Loucy (cell line): ENCODE data around the gene CSGALNACT2.

ENCODE experiments used
- H2AFZ ChIP-seq: fragments of 200-600 bp; sonication (generic); 2 replicates; pipeline ENCODE4 v1.6.0; 2016; ENCODE audit warnings: antibody characterized with exemption, mild to moderate bottlenecking, low read length, moderate library complexity
- H3F3A ChIP-seq: fragments of 200-600 bp; 2 replicates; pipeline ENCODE4 v1.6.0; 2016; ENCODE audit warnings: antibody characterized with exemption, low read depth, mild to moderate bottlenecking
- H3K27me3 ChIP-seq: fragments of 200-600 bp; sonication (generic); 2 replicates; pipeline ENCODE4 v1.6.1; 2014; ENCODE audit warnings: low read length, mild to moderate bottlenecking; ENCODE audit not compliant: insufficient read depth, poor library complexity, severe bottlenecking
- H3K36me3 ChIP-seq: fragments of 200-600 bp; sonication (generic); 2 replicates; pipeline ENCODE4 v1.6.1; 2016; ENCODE audit warnings: low read length; ENCODE audit not compliant: insufficient read depth
- H3K4me1 ChIP-seq: fragments of 200-600 bp; sonication (generic); 2 replicates; pipeline ENCODE4 v1.5.1; 2014; ENCODE audit warnings: low read length, mild to moderate bottlenecking; ENCODE audit not compliant: insufficient read depth, poor library complexity, severe bottlenecking
- H3K4me2 ChIP-seq: fragments of 200-600 bp; sonication (generic); 2 replicates; pipeline ENCODE4 v1.6.0; 2014; ENCODE audit warnings: antibody characterized with exemption, low read length, low read depth, mild to moderate bottlenecking; ENCODE audit not compliant: poor library complexity, severe bottlenecking
- H3K4me3 ChIP-seq: fragments of 200-600 bp; sonication (generic); 2 replicates; pipeline ENCODE4 v1.5.1; 2014; ENCODE audit warnings: low read length, mild to moderate bottlenecking, mixed read lengths; ENCODE audit not compliant: poor library complexity, severe bottlenecking
- H3K79me2 ChIP-seq: fragments of 200-600 bp; sonication (generic); 2 replicates; pipeline ENCODE4 v1.6.1; 2014; ENCODE audit warnings: low read length; ENCODE audit not compliant: insufficient read depth
- H3K9ac ChIP-seq: fragments of 200-600 bp; sonication (generic); 2 replicates; pipeline ENCODE4 v1.6.0; 2014; ENCODE audit warnings: mild to moderate bottlenecking, low read depth, low read length, moderate library complexity; ENCODE audit not compliant: poor library complexity, severe bottlenecking
- H3K9me2 ChIP-seq: fragments of 200-600 bp; sonication (generic); replicated peaks from 2 replicates; pipeline ENCODE4 v1.6.1; 2016; ENCODE audit warnings: low read depth, low read length, mixed read lengths
- H3K9me3 ChIP-seq: fragments of 200-600 bp; sonication (generic); 2 replicates; pipeline ENCODE4 v1.6.1; 2014; ENCODE audit warnings: mild to moderate bottlenecking, antibody characterized with exemption, low read length, low read depth; ENCODE audit not compliant: insufficient read depth
- H4K20me1 ChIP-seq: fragments of 200-600 bp; sonication (generic); 2 replicates; pipeline ENCODE4 v1.6.0; 2014; ENCODE audit warnings: antibody characterized with exemption, low read length, mild to moderate bottlenecking; ENCODE audit not compliant: insufficient read depth, poor library complexity, severe bottlenecking
- CTCF ChIP-seq: fragments of 200-600 bp; sonication (generic); conservative IDR thresholded peaks from 2 replicates; pipeline ENCODE4 v1.5.1; 2014; ENCODE audit warnings: mild to moderate bottlenecking, antibody characterized with exemption, low read length
- EZH2phosphoT487 ChIP-seq: fragments of 200-600 bp; IDR thresholded peaks from 2 replicates; pipeline ENCODE4 v1.6.1; 2018; ENCODE audit warnings: antibody characterized with exemption, mild to moderate bottlenecking, moderate library complexity, borderline replicate concordance

Gene CSGALNACT2

GRCh38 chr10:43130770-43131171 is 7.5 kb upstream of the CSGALNACT2 start:
- no peak overlapping the region for H2AFZ ChIP-seq
- H3F3A ChIP-seq = no peaks in the 10 kb centered on the region
- H3K9me3 ChIP-seq = no peaks in the 10 kb centered on the region
- H3K4me3 ChIP-seq = no peak overlapping the region
- H3K9ac ChIP-seq = no peak overlapping the region
- no peaks in the 10 kb centered on the region for H3K27me3 ChIP-seq
- H4K20me1 ChIP-seq = no peaks in the 10 kb centered on the region
- TF ChIP-seq CTCF (no peak), EZH2phosphoT487 (no peak)
- H3K4me2 ChIP-seq = no peak overlapping the region
- H3K9me2 ChIP-seq = no peaks in the 10 kb centered on the region
- H3K36me3 ChIP-seq = no peaks in the 10 kb centered on the region
- H3K79me2 ChIP-seq = peaks cover 3% of the 10 kb centered on the region; the same call in 1 of the 2 replicates
- H3K4me1 ChIP-seq = peaks cover 60% of the 10 kb centered on the region

- Histone ChIP-seq H3F3A (no peaks in the 10 kb centered on the region), H4K20me1 (no peaks in the 10 kb centered on the region), H3K36me3 (no peaks in the 10 kb centered on the region), H3K4me3 (no peak overlapping the region), H3K79me2 (peaks cover 8% of the 10 kb centered on the region), H2AFZ (no peak overlapping the region), H3K4me2 (no peak overlapping the region), H3K9me3 (no peaks in the 10 kb centered on the region), H3K27me3 (no peaks in the 10 kb centered on the region), H3K4me1 (peaks cover 65% of the 10 kb centered on the region), H3K9ac (no peak overlapping the region), H3K9me2 (no peaks in the 10 kb centered on the region)
- TF ChIP-seq CTCF (no peak), EZH2phosphoT487 (no peak)
Measured at GRCh38 chr10:43131256-43131655, 7.0 kb upstream of the CSGALNACT2 start.

- Histone ChIP-seq H4K20me1 (peaks cover 5% of the 10 kb centered on the region), H3K27me3 (no peaks in the 10 kb centered on the region), H3K79me2 (peaks cover 14% of the 10 kb centered on the region), H3K4me1 (peaks cover 68% of the 10 kb centered on the region), H3K9me2 (no peaks in the 10 kb centered on the region), H2AFZ (no peak overlapping the region), H3K9ac (no peak overlapping the region), H3K4me3 (no peak overlapping the region), H3K9me3 (no peaks in the 10 kb centered on the region), H3K4me2 (no peak overlapping the region), H3F3A (no peaks in the 10 kb centered on the region), H3K36me3 (no peaks in the 10 kb centered on the region)
- TF ChIP-seq EZH2phosphoT487 = no peak
- no peak for TF ChIP-seq CTCF
Measured at GRCh38 chr10:43131906-43132305, 6.3 kb upstream of the CSGALNACT2 start.
